HepG2 (cell line): Measurements from ENCODE around the gene MTCL1. TPM values are rescaled to one million over a fixed set of nuclear protein-coding genes. Genes with fewer than 3 reads are reported as not detected.

ENCODE experiments used
- ATAC-seq: fragments of 200-7000 bp; cut with Tn5 transposase; 3 replicates; pipeline ENCODE4 v1.9.1; 2020; ENCODE audit warnings: mild to moderate bottlenecking, moderate library complexity
- BruUV-seq: library from RNA; stranded (reverse); fragments of 400-500 nt; replicated peaks from 2 replicates; lab custom pipeline; 2021; lab: Mats Ljungman, UMichigan
- CTCF ChIA-PET: fragments of 300-600 bp; formaldehyde crosslinking; extraction: SDS; loops from one replicate; lab custom pipeline; 2021; ENCODE audit warnings: low total read pairs, inconsistent platforms, low intra/inter-chr PET ratio; lab: Yijun Ruan, JAX
- POLR2A ChIA-PET: fragments of 350-600 bp; sonication (Branson Sonifier 250); formaldehyde crosslinking; loops from one replicate; lab custom pipeline; 2020; ENCODE audit warnings: antibody characterized with exemption, inconsistent platforms; lab: Yijun Ruan, JAX
- DNase-seq: peaks from one replicate; pipeline ENCODE4 v3.0.0-alpha.2; 2015; ENCODE audit warnings: low spot score
- FAIRE-seq: peaks from 3 replicates; lab custom pipeline; 2011; peaks lifted over from hg19 to GRCh38; lab: Jason Lieb, UNC
- H2AFZ ChIP-seq: one replicate; pipeline ENCODE4 v1.6.1; 2011; ENCODE audit warnings: low read length, inconsistent platforms
- H3K27ac ChIP-seq: fragments of 300-600 bp; 3 replicates; pipeline ENCODE4 v1.8.0; 2011; ENCODE audit warnings: mixed run types, mild to moderate bottlenecking, mixed read lengths, low read length, inconsistent platforms; ENCODE audit not compliant: insufficient read depth; ENCODE audit errors: extremely low read length
- H3K27me3 ChIP-seq, 2 experiments: fragments of 200-600 bp in 1 of 2; 2 replicates in 1 of 2; 3 replicates in 1 of 2; pipeline versions ENCODE4 v1.6.0 to v1.8.0; 2011; ENCODE audit warnings: low read length in 2 of 2, mild to moderate bottlenecking in 2 of 2, moderate library complexity in 2 of 2, inconsistent platforms in 1 of 2; ENCODE audit not compliant: insufficient read depth in 2 of 2, control insufficient read depth in 1 of 2
- H3K36me3 ChIP-seq, 2 experiments: fragments of 200-600 bp in 1 of 2; replicated peaks in 1 of 2; 2 replicates in 1 of 2; 3 replicates in 1 of 2; pipeline versions ENCODE4 v1.5.1 to v1.8.0; 2011; ENCODE audit warnings: low read length in 2 of 2, inconsistent platforms in 1 of 2; ENCODE audit not compliant: insufficient read depth in 2 of 2, control insufficient read depth in 1 of 2
- H3K4me1 ChIP-seq: 2 replicates; pipeline ENCODE4 v1.5.1; 2012; ENCODE audit warnings: low read length, inconsistent platforms; ENCODE audit not compliant: insufficient read depth
- H3K4me2 ChIP-seq: 2 replicates; pipeline ENCODE4 v1.6.0; 2011; ENCODE audit warnings: low read depth, low read length, inconsistent platforms
- H3K4me3 ChIP-seq, 3 experiments: fragments of 200-600 bp in 1 of 3; sonication (generic), shearing (Covaris generic) in 1 of 3; replicated peaks in 1 of 3; 2 replicates each; pipeline ENCODE4 v1.5.1; 2011 to 2016; ENCODE audit warnings: low read length in 3 of 3, inconsistent platforms in 2 of 3, low read depth in 2 of 3, mild to moderate bottlenecking in 2 of 3, control low read depth in 1 of 3, mixed read lengths in 1 of 3; ENCODE audit not compliant: insufficient read depth in 1 of 3
- H3K79me2 ChIP-seq: one replicate; pipeline ENCODE4 v1.6.1; 2011; ENCODE audit warnings: low read length, inconsistent platforms; ENCODE audit not compliant: insufficient read depth
- H3K9ac ChIP-seq: 2 replicates; pipeline ENCODE4 v1.6.0; 2011; ENCODE audit warnings: mild to moderate bottlenecking, low read depth, low read length, inconsistent platforms; ENCODE audit not compliant: insufficient read depth
- H3K9me3 ChIP-seq: 2 replicates; pipeline ENCODE4 v1.5.1; 2012; ENCODE audit warnings: mild to moderate bottlenecking, low read length
- H4K20me1 ChIP-seq: 2 replicates; pipeline ENCODE4 v1.6.0; 2011; ENCODE audit warnings: inconsistent platforms, mild to moderate bottlenecking, low read length, moderate library complexity; ENCODE audit not compliant: insufficient read depth
- BORCS8-MEF2B ChIP-seq: sonication (generic); formaldehyde crosslinking; IDR thresholded peaks from 2 replicates; pipeline ENCODE4 v1.8.0; 2022; ENCODE audit warnings: mild to moderate bottlenecking, missing genetic modification reagents
- HDAC2 ChIP-seq: sonication (generic); formaldehyde crosslinking; IDR thresholded peaks from 2 replicates; pipeline ENCODE4 v1.4.0; 2020; ENCODE audit warnings: missing genetic modification reagents
- SATB2 ChIP-seq: sonication (generic); formaldehyde crosslinking; IDR thresholded peaks from 2 replicates; pipeline ENCODE4 v1.5.0; 2020; ENCODE audit warnings: missing genetic modification reagents
- SOX5 ChIP-seq: IDR thresholded peaks from 2 replicates; pipeline ENCODE4 v1.6.1; 2016; ENCODE audit warnings: borderline replicate concordance
- ZNF878 ChIP-seq: sonication (generic); formaldehyde crosslinking; IDR thresholded peaks from 2 replicates; pipeline ENCODE4 v1.8.1; 2023; ENCODE audit warnings: mild to moderate bottlenecking, missing genetic modification reagents, moderate library complexity
- WGBS: methylation state at CpG from one replicate; pipeline ENCODE4 v1.1.6; 2017; ENCODE audit warnings: low lambda C conversion rate; 5-methylcytosine and 5-hydroxymethylcytosine counted together
- in situ Hi-C: cut with HindIII; loops from 2 replicates; pipeline ENCODE4 v1.10.0; 2017; ENCODE audit warnings: low pct_unique_long_range_greater_than_20kb; ENCODE audit not compliant: extremely low pct_ligation_motif_present
- intact Hi-C: fragments of 100-400 bp; cut with micrococcal nuclease; formaldehyde crosslinking; loops from one replicate; pipeline ENCODE4 v1.10.0; 2022; ENCODE audit not compliant: unreplicated experiment
- polyA plus RNA-seq, 8 experiments: library from polyadenylated mRNA; depleted of rRNA in 3 of 8; stranded (reverse) in 7 of 8; unstranded in 1 of 8; fragments of >200 nt; fragmentation: Illumina TruSeq in 4 of 8; extraction: Trizol in 4 of 8; gene quantifications; 2 replicates each; pipeline versions ENCODE4 v1.2.1 to v1.2.3, GENCODE V29; 2011 to 2016; ENCODE audit warnings: low read depth in 4 of 8, missing spikeins in 1 of 8, mixed read lengths in 1 of 8; ENCODE audit not compliant: insufficient read depth in 1 of 8
- total RNA-seq, 5 experiments: library from RNA; depleted of rRNA; stranded (reverse); fragments of >200 nt; fragmentation: Illumina TruSeq; extraction: Trizol; gene quantifications; 2 replicates each; pipeline ENCODE4 v1.2.3, GENCODE V29; 2016; ENCODE audit warnings: low read depth in 1 of 5
- TF ChIP-seq, protein P1 (sequence below): sonication (generic); formaldehyde crosslinking; IDR thresholded peaks from 2 replicates; pipeline ENCODE4 v1.5.1; 2020; ENCODE audit warnings: mild to moderate bottlenecking, missing genetic modification reagents, borderline replicate concordance

MTCL1 gene
- total and polyA plus RNA-seq, 2 of the 13 experiments (the other 11 are each of a cell fraction or from before 2014, with no cell fraction given), result 3.1 to 3.2 TPM

DNA sequence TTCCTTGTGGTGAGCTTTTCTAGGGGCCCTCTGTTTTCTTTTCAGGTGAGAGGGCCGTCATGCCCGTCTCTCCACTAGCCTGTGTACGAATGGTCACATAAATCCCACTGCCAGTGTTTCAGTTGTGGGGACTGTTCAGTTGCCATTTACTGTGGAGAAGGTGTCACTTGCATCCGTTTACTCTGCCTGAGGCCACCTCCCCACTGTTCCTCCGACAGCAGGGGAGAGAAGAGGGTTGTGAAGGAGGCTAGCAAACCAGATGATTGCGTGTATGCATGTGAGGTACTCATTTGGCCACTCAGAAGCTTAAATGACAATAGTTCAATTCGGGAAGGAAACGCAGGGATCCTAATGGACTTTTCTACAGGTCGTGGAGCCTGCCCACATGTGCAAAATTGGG lies 3.3 kb downstream of the MTCL1 start:
- FAIRE-seq, result no peak
- no peak overlapping the region for H3K27ac ChIP-seq
- no peaks in the 10 kb centered on the region for H4K20me1 ChIP-seq
- intact Hi-C loops, result loop anchor here (10.0 kb wide), 1 partner anchor 86 kb away; no protein-coding TSS in a partner anchor
- BruUV-seq, result no TSS peak
- no peak overlapping the region for H3K4me3 ChIP-seq
- peaks cover 43% of the 10 kb centered on the region for H3K4me1 ChIP-seq
- 90% methylated on average over 9 of the region's 9 CpGs for WGBS
- no peaks in the 10 kb centered on the region for H3K36me3 ChIP-seq
- no peak overlapping the region for H2AFZ ChIP-seq
- no peak for DNase-seq
- peaks cover 2% of the 10 kb centered on the region for H3K79me2 ChIP-seq
- ChIA-PET POLR2A (no interaction called here), CTCF (no interaction called here)
- H3K9ac ChIP-seq, result no peak overlapping the region
- TF ChIP-seq BORCS8-MEF2B (CRISPR knock-in tag), result no peak
- in situ Hi-C loops, result loop anchor here (5.0 kb wide), 1 partner anchor 84 kb away; no protein-coding TSS in a partner anchor
- no peak for ATAC-seq
- no peaks in the 10 kb centered on the region for H3K9me3 ChIP-seq
- H3K27me3 ChIP-seq, result peaks cover 0 to 25% of the 10 kb centered on the region in 2 experiments; a peak in 2 of 5 replicates
- H3K4me2 ChIP-seq, result no peak overlapping the region

DNA sequence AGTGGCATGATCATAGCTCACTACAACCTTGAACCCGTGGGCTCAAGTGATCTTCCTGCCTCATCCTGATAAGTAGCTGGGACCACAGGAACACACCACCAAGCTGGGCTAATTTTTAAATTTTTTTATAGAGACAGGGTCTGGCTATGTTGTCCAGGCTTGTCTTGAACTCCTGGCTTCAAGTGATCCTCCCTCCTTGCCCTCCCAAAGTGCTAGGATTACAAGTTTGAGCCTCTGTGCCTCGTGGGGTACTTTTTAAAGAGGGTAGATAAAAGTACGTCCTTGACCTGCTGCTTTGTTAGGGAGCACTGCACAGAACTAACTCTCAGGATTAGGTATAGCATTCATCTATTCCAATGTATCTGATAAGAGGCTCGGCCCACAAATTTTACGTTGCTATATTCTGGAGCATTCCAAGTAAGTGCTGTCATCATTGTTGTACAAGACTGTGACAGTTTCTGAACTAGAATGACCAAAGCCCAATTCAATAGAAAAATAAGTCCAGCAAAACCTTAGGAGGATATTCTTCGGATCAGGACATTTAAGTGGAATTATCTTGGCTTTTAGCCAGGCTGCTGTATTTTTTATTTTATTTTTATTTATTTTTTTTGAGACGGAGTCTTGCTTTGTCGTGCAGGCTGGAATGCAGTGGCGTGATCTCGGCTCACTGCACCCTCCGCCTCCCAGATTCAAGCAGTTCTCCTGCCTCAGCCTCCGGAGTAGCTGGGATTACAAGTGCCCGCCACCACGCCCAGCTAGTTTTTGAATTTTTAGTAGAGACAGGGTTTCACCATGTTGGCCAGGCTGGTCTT lies 4.1 kb downstream of the MTCL1 start:
- in situ Hi-C loops (loop anchor here (5.0 kb wide), 1 partner anchor 83 kb away; no protein-coding TSS in a partner anchor), intact Hi-C loops (loop anchor here (10.0 kb wide), 1 partner anchor 85 kb away; no protein-coding TSS in a partner anchor)
- H3K9ac ChIP-seq, result no peak overlapping the region
- H3K27ac ChIP-seq, result no peak overlapping the region
- peaks cover 2% of the 10 kb centered on the region for H3K79me2 ChIP-seq
- CTCF ChIA-PET, result no interaction called here
- ATAC-seq (no peak), DNase-seq (no peak), FAIRE-seq (no peak)
- H3K27me3 ChIP-seq, result peaks cover 0 to 17% of the 10 kb centered on the region in 2 experiments; a peak in 2 of 5 replicates
- no peaks in the 10 kb centered on the region for H3K9me3 ChIP-seq
- H3K4me3 ChIP-seq, result no peak overlapping the region
- H3K4me1 ChIP-seq, result peaks cover 35% of the 10 kb centered on the region
- H3K36me3 ChIP-seq, result no peaks in the 10 kb centered on the region
- H3K4me2 ChIP-seq, result no peak overlapping the region
- TF ChIP-seq HDAC2 (CRISPR knock-in tag) (no peak), SOX5 (CRISPR knock-in tag) (no peak), SATB2 (CRISPR knock-in tag) (no peak), ZNF878 (no peak)
- TF ChIP-seq, protein P1, sequence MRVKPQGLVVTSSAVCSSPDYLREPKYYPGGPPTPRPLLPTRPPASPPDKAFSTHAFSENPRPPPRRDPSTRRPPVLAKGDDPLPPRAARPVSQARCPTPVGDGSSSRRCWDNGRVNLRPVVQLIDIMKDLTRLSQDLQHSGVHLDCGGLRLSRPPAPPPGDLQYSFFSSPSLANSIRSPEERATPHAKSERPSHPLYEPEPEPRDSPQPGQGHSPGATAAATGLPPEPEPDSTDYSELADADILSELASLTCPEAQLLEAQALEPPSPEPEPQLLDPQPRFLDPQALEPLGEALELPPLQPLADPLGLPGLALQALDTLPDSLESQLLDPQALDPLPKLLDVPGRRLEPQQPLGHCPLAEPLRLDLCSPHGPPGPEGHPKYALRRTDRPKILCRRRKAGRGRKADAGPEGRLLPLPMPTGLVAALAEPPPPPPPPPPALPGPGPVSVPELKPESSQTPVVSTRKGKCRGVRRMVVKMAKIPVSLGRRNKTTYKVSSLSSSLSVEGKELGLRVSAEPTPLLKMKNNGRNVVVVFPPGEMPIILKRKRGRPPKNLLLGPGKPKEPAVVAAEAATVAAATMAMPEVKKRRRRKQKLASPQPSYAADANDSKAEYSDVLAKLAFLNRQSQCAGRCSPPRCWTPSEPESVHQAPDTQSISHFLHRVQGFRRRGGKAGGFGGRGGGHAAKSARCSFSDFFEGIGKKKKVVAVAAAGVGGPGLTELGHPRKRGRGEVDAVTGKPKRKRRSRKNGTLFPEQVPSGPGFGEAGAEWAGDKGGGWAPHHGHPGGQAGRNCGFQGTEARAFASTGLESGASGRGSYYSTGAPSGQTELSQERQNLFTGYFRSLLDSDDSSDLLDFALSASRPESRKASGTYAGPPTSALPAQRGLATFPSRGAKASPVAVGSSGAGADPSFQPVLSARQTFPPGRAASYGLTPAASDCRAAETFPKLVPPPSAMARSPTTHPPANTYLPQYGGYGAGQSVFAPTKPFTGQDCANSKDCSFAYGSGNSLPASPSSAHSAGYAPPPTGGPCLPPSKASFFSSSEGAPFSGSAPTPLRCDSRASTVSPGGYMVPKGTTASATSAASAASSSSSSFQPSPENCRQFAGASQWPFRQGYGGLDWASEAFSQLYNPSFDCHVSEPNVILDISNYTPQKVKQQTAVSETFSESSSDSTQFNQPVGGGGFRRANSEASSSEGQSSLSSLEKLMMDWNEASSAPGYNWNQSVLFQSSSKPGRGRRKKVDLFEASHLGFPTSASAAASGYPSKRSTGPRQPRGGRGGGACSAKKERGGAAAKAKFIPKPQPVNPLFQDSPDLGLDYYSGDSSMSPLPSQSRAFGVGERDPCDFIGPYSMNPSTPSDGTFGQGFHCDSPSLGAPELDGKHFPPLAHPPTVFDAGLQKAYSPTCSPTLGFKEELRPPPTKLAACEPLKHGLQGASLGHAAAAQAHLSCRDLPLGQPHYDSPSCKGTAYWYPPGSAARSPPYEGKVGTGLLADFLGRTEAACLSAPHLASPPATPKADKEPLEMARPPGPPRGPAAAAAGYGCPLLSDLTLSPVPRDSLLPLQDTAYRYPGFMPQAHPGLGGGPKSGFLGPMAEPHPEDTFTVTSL (CRISPR knock-in tag), result no peak
- no TSS peak for BruUV-seq
- no peaks in the 10 kb centered on the region for H4K20me1 ChIP-seq
- WGBS, result 87% methylated on average over 14 of the region's 14 CpGs
- H2AFZ ChIP-seq, result no peak overlapping the region
- POLR2A ChIA-PET, result no interaction called here
